Right lobe of liver (tissue), 6 donors: ENCODE measurements around the gene NMRK2. TPM values are rescaled to one million over a fixed set of nuclear protein-coding genes. Genes with fewer than 3 reads are reported as not detected.
A peak's percentile ranks its signal among the peaks of the same experiment; 100 is the strongest.
"Not testable (repeated sequence)": the region's sequence is repeated elsewhere in the genome, so short reads cannot be mapped to it uniquely, and the experiment has no call there.

Source experiments
- ATAC-seq, 4 donors: fragments of 200-7000 bp; cut with Tn5 transposase; one replicate each; pipeline ENCODE4 v1.9.1; 2020; ENCODE audit warnings: mild to moderate bottlenecking in 4 of 4, moderate library complexity in 4 of 4
- DNase-seq, 3 donors: peaks; one replicate each; pipeline ENCODE4 v3.0.0-alpha.2; 2020
- H3K27ac ChIP-seq, 3 donors: fragments of 200-600 bp; one replicate each; pipeline ENCODE4 v1.8.0; 2022
- H3K27me3 ChIP-seq, 2 donors: fragments of 200-600 bp; one replicate each; pipeline ENCODE4 v1.8.0; 2022
- H3K36me3 ChIP-seq, 4 donors: fragments of 200-600 bp; sonication (generic) in 1 of 4; one replicate each; pipeline versions ENCODE4 v1.5.1 to v1.8.0; 2017 to 2022; ENCODE audit warnings: control low read depth in 1 of 4
- H3K4me1 ChIP-seq, 4 donors: fragments of 200-600 bp; sonication (generic) in 1 of 4; one replicate each; pipeline versions ENCODE4 v1.5.1 to v1.8.0; 2017 to 2022; ENCODE audit warnings: control low read depth in 1 of 4
- H3K4me3 ChIP-seq, 3 donors: fragments of 200-600 bp; one replicate each; pipeline ENCODE4 v1.8.0; 2022
- H3K9me3 ChIP-seq, 4 donors: fragments of 200-600 bp; sonication (generic) in 1 of 4; one replicate each; pipeline versions ENCODE4 v1.5.1 to v1.8.0; 2017 to 2022; ENCODE audit warnings: control low read depth in 1 of 4
- CTCF ChIP-seq, 4 donors: fragments of 200-600 bp in 3 of 4; fragments of 450-650 bp in 1 of 4; IDR thresholded peaks; one replicate each; pipeline versions ENCODE4 v1.5.1 to v1.8.0; 2016 to 2022; ENCODE audit warnings: antibody characterized with exemption in 4 of 4, mild to moderate bottlenecking in 2 of 4
- POLR2A ChIP-seq: fragments of 450-650 bp; IDR thresholded peaks from one replicate; pipeline ENCODE4 v1.6.1; 2017; ENCODE audit warnings: antibody characterized with exemption, mild to moderate bottlenecking
- WGBS: methylation state at CpG from one replicate; pipeline ENCODE4 v1.1.6; 2018; ENCODE audit warnings: low coverage, low lambda C conversion rate; ENCODE audit not compliant: insufficient coverage; ENCODE audit errors: missing lambda C conversion rate; 5-methylcytosine and 5-hydroxymethylcytosine counted together
- intact Hi-C, 2 donors: fragments of 100-400 bp; cut with DNase I; formaldehyde crosslinking; loops; one replicate each; pipeline versions ENCODE4 v1.11.2 to v1.14.1; 2022
- total RNA-seq, 6 experiments: library from RNA; depleted of rRNA in 2 of 6; stranded (reverse); fragments of >200 nt in 2 of 6; fragmentation: NEBNext Ultra II Directional in 3 of 6; extraction: Animal tissue kit (Norgen Biotek cat#: 25700) in 3 of 6; gene quantifications; one replicate each; pipeline versions ENCODE4 v1.1.0 to v1.2.4, GENCODE V29; 2016 to 2023
- donor health status: DM: no; HTN: yes; CAD: no.
- donor health status: DM: no; HTN: no; CAD: no.
- donor health status: DM: no; HTN: no; CAD: no.
- donor health status: DM: no; HTN: yes; CAD: no.
- donor health status: DM: no; HTN: yes; CAD: no.

The NMRK2 gene
- total RNA-seq, 6 experiments from 2014 or later = 0.17 TPM; not detected in 5

- Histone ChIP-seq H3K27me3 (no peaks in the 10 kb centered on the region), H3K27ac (no peak overlapping the region), H3K4me1 (peaks cover 0 to 9% (median 3%) of the 10 kb centered on the region in 4 donors), H3K36me3 (peaks cover 9 to 65% (median 22%) of the 10 kb centered on the region in 4 donors), H3K4me3 (no peak overlapping the region), H3K9me3 (no peaks in the 10 kb centered on the region)
- TF ChIP-seq CTCF (IDR thresholded peaks at IDR 0.05) (no peak), POLR2A (no peak)
- ATAC-seq = no peak
- 93% methylated on average over 10 of the region's 60 CpGs for WGBS
- intact Hi-C loops = no loop called here
- no peak for DNase-seq
Measured at GRCh38 chr19:3964256-3965194, 31.7 kb downstream of the NMRK2 start.

DNA sequence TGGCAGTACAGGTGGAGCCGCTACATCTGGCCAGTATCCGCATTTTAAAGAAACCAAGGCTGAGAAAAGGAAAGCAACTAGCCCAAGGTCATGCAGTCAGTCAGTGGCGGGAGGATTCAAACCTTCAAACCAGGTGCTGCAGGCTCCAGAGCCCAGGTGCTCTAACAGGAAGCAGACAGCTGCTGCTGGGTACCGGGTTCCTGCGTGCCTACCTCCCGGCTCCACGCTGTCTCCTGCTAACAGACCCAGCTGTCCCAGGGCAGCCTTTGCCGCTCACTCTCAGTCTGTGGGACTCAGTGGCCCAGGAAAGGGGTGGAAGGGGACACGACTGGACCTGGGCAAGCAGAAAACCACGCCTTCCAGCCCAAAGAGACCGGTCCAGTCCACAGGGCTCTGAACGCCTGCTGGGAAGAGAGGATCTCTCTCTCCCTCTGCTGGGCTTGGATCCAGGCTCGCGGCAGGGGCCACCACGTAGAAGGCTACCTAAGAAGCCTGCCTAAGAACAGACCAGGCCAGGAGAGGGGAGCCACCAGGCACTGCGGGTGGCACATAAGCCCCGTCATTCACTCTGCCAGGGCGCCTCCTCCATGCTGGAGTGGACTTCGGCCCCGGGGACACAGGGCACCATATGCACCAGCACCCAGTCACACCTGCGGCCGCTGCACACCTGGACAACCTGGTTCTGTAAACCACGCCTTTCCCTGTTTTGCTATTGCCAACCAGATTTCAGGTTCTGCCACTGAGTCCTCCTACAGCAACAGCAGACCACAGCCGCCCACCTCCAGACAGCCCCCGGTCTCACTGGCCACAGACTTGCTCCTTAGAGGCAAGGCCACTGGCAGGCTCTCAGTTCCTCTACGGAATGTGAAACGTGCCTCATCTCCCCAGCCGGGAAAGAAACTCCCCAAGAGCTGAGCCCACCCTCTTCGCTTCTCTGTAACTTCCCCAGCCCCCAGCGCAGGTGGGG, 33.5 kb downstream of the NMRK2 start:
- no peaks in the 10 kb centered on the region for H3K27me3 ChIP-seq
- DNase-seq (no peak), ATAC-seq (no peak)
- H3K4me1 ChIP-seq = peaks cover 0 to 18% (median 7%) of the 10 kb centered on the region in 4 donors
- WGBS = 69% methylated on average over 10 of the region's 30 CpGs
- peaks cover 9 to 51% (median 17%) of the 10 kb centered on the region in 4 donors for H3K36me3 ChIP-seq
- TF ChIP-seq POLR2A = no peak
- TF ChIP-seq CTCF (IDR thresholded peaks at IDR 0.05) = no peak
- no peak overlapping the region for H3K4me3 ChIP-seq
- H3K9me3 ChIP-seq = no peaks in the 10 kb centered on the region
- no peak overlapping the region for H3K27ac ChIP-seq
- intact Hi-C loops = no loop called here

- 60% methylated on average over 1 of the region's 12 CpGs for WGBS
- H3K27me3 ChIP-seq, DNase-seq, intact Hi-C loops, H3K4me3 ChIP-seq, ATAC-seq, H3K9me3 ChIP-seq: not testable (repeated sequence)
- H3K4me1 ChIP-seq = peaks cover 0 to 18% (median 7%) of the 10 kb centered on the region in 4 donors
- H3K36me3 ChIP-seq = peaks cover 0 to 35% (median 9%) of the 10 kb centered on the region in 4 donors
- H3K27ac ChIP-seq = peak overlapping the region; percentile 43 to 88 (median 65)
Measured at GRCh38 chr19:3967983-3968382, 35.1 kb downstream of the NMRK2 start.

DNA sequence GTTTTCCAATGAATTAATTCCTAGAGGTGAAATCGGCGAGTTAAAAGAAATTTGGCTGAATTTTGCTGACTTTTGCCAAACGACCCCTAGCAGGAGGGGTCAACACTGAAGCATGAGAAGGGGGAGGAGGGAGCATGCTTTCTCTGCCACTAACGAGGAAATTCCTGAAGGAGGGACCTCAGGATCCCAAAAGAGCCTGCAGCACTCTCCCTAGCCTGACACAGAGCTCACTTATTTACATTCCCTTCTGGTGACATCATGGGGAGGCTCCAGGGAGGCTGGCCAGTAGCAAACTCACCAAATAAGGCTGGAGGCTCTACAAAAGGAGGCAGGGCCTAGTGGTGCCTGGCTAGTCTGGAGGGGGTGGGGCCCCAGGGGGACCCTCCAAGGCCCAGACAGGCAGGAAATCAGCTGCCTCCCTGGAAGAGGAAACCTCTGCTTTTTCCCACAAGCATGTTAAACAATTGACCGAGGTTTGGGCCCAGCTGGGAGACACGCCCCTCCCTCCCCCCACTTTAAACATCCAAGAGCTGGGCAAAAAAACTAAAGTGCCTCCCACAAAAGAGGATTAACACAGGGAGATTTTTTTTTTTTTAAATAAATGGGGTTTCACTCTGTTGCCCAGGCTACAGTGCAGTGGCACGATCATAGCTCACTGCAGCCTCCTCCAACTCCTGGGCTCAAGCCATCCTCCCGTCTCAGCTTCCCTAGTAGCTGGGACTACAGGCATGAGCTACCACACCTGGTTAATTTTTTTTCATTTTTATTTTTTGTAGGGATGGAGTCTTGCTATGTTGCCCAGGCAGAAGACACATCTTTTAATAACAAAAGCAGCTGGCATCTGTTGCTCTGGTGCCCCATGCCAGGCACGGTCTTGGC, 35.9 kb downstream of the NMRK2 start:
- Histone ChIP-seq H3K9me3 (no peaks in the 10 kb centered on the region), H3K36me3 (peaks cover 0 to 27% (median 3%) of the 10 kb centered on the region in 4 donors), H3K4me3 (peak overlapping the region in 1 of 3 donors; percentile 7), H3K4me1 (peaks cover 0 to 18% (median 7%) of the 10 kb centered on the region in 4 donors), H3K27me3 (no peaks in the 10 kb centered on the region), H3K27ac (peak overlapping the region; percentile 88 to 91 (median 88))
- ATAC-seq = peak; percentile 57 to 77 (median 72)
- no peak for TF ChIP-seq CTCF (IDR thresholded peaks at IDR 0.05)
- peak; percentile 47 for TF ChIP-seq POLR2A
- 49% methylated on average over 9 of the region's 9 CpGs for WGBS
- intact Hi-C loops = no loop called here
- DNase-seq = peak; percentile 73 to 82 (median 75)
